CD8-positive, alpha-beta memory T cell (primary cell): Measurements from ENCODE around the gene KIF11. TPM values are rescaled to one million over a fixed set of nuclear protein-coding genes. Genes with fewer than 3 reads are reported as not detected.
A peak's percentile ranks its signal among the peaks of the same experiment; 100 is the strongest.

ENCODE experiments used
- CTCF ChIA-PET: fragments of 350-600 bp; sonication (Branson Sonifier 250); formaldehyde crosslinking; loops from one replicate; lab custom pipeline; 2021; ENCODE audit warnings: antibody characterized with exemption; lab: Charles Lee
- POLR2A ChIA-PET: fragments of 350-600 bp; sonication (Branson Sonifier 250); formaldehyde crosslinking; loops from one replicate; lab custom pipeline; 2021; ENCODE audit warnings: antibody characterized with exemption; lab: Charles Lee
- DNase-seq, 5 donors: peaks; one replicate each; pipeline versions ENCODE4 v3.0.0 to v3.0.0-alpha.2; 2020 to 2022; ENCODE audit warnings: mixed read lengths in 1 of 5
- H3K27ac ChIP-seq: one replicate; pipeline ENCODE4 v1.7.0; 2013; ENCODE audit warnings: low read depth, mild to moderate bottlenecking, low read length, moderate library complexity
- H3K27me3 ChIP-seq: 2 replicates; pipeline ENCODE4 v1.7.0; 2013; ENCODE audit warnings: low read length, mild to moderate bottlenecking; ENCODE audit not compliant: insufficient read depth, poor library complexity, severe bottlenecking
- H3K36me3 ChIP-seq: 2 replicates; pipeline ENCODE4 v1.7.0; 2013; ENCODE audit warnings: mild to moderate bottlenecking, low read length, moderate library complexity; ENCODE audit not compliant: insufficient read depth
- H3K4me1 ChIP-seq: 2 replicates; pipeline ENCODE4 v1.7.0; 2013; ENCODE audit warnings: mild to moderate bottlenecking, low read length, moderate library complexity; ENCODE audit not compliant: insufficient read depth
- H3K4me3 ChIP-seq: 2 replicates; pipeline ENCODE4 v1.7.0; 2013; ENCODE audit warnings: mild to moderate bottlenecking, low read length
- H3K9me3 ChIP-seq: 2 replicates; pipeline ENCODE4 v1.7.0; 2013; ENCODE audit warnings: mild to moderate bottlenecking, low read length
- H3K27ac Mint-ChIP-seq, 8 donors: one replicate each; pipeline ENCODE4 v1.8.0; 2020 to 2021; ENCODE audit warnings: mixed read lengths in 8 of 8, mild to moderate bottlenecking in 6 of 8, inconsistent platforms in 3 of 8, moderate library complexity in 3 of 8
- H3K27me3 Mint-ChIP-seq, 2 donors: one replicate each; pipeline ENCODE4 v1.8.0; 2020 to 2021; ENCODE audit warnings: mixed read lengths in 2 of 2, mild to moderate bottlenecking in 1 of 2, moderate library complexity in 1 of 2
- H3K36me3 Mint-ChIP-seq, 3 donors: one replicate each; pipeline ENCODE4 v1.8.0; 2020 to 2021; ENCODE audit warnings: mixed read lengths in 3 of 3, inconsistent platforms in 1 of 3, mild to moderate bottlenecking in 1 of 3
- H3K4me1 Mint-ChIP-seq, 3 donors: one replicate each; pipeline ENCODE4 v1.8.0; 2020 to 2021; ENCODE audit warnings: mixed read lengths in 3 of 3, inconsistent platforms in 1 of 3, mild to moderate bottlenecking in 1 of 3
- H3K4me3 Mint-ChIP-seq, 7 donors: one replicate each; pipeline ENCODE4 v1.8.0; 2020 to 2021; ENCODE audit warnings: mixed read lengths in 7 of 7, mild to moderate bottlenecking in 6 of 7, moderate library complexity in 4 of 7, inconsistent platforms in 2 of 7
- H3K9me3 Mint-ChIP-seq, 5 donors: one replicate each; pipeline ENCODE4 v1.8.0; 2020 to 2022; ENCODE audit warnings: mixed read lengths in 5 of 5, mild to moderate bottlenecking in 3 of 5, moderate library complexity in 2 of 5, inconsistent platforms in 1 of 5
- polyA plus RNA-seq: library from polyadenylated mRNA; unstranded; fragments of 300-500 nt; fragmentation: Illumina TruSeq; gene quantifications from one replicate; pipeline ENCODE4 v1.2.3, GENCODE V29; 2021
- total RNA-seq, 2 experiments: library from RNA; stranded (reverse); gene quantifications; one replicate each; pipeline ENCODE4 v1.2.3, GENCODE V29; 2021

The KIF11 gene
- total and polyA plus RNA-seq, 3 experiments from 2014 or later, result 1.0 to 37.1 (median 36.2) TPM

DNA sequence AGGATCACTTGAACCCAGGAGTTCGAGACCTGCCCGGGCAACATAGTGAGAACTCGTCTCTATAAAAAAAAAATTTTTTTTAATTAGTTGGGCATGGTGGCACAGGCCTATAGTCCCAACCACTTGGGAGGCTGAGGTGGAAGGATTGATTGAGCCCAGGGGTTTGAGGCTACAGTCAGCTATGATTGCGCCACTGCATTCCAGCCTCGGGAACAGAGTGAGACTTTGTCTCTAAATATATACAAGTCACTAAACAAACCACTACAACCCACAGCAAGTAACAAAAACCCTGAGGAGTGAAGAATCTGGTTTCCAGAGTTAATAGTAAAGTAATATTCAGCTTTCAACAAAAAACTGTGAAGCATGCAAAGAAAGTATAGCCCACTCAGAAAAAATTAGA is 64.1 kb downstream of the KIF11 start:
- CTCF ChIA-PET, result no interaction called here
- Histone ChIP-seq H3K27me3 (no peaks in the 10 kb centered on the region), H3K36me3 (no peaks in the 10 kb centered on the region), H3K9me3 (no peaks in the 10 kb centered on the region), H3K4me1 (no peaks in the 10 kb centered on the region), H3K27ac (no peak overlapping the region), H3K4me3 (no peak overlapping the region)
- POLR2A ChIA-PET, result no interaction called here
- no peak overlapping the region for H3K4me3 Mint-ChIP-seq
- H3K27ac Mint-ChIP-seq, result no peak overlapping the region
- peaks cover 0 to 3% (median 0%) of the 10 kb centered on the region in 3 donors for H3K36me3 Mint-ChIP-seq
- DNase-seq, result no peak
- peaks cover 0 to 8% (median 1%) of the 10 kb centered on the region in 5 donors for H3K9me3 Mint-ChIP-seq
- H3K4me1 Mint-ChIP-seq, result no peaks in the 10 kb centered on the region
- H3K27me3 Mint-ChIP-seq, result peaks cover 0 to 5% of the 10 kb centered on the region in 2 donors

DNA sequence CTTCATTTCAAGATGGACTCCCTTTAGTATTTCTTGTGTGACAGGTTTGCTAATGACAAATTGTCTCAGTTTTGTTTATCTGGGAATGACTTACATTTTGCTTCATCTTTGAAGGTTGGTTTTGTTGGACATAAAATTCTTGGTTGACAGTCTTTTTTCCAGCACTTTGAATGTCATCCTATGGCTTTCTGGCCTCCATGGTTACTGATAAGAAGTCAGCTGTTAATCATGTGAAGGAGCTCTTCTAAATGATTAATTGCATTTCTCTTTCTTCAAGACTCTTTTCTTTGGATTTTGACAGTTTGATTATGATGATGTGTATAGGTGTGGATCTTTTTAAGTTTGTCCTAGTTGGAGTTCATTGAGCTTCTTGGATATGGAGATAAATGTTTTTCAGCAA is 69.9 kb downstream of the KIF11 start:
- CTCF ChIA-PET, result no interaction called here
- no peaks in the 10 kb centered on the region for H3K4me1 ChIP-seq
- Mint-ChIP-seq H3K27me3 (peaks cover 2 to 5% of the 10 kb centered on the region in 2 donors), H3K4me3 (no peak overlapping the region), H3K27ac (no peak overlapping the region), H3K36me3 (peaks cover 0 to 13% (median 3%) of the 10 kb centered on the region in 3 donors), H3K4me1 (no peaks in the 10 kb centered on the region), H3K9me3 (peaks cover 15 to 31% (median 21%) of the 10 kb centered on the region in 5 donors)
- H3K9me3 ChIP-seq, result no peaks in the 10 kb centered on the region
- no peak overlapping the region for H3K4me3 ChIP-seq
- no peaks in the 10 kb centered on the region for H3K36me3 ChIP-seq
- DNase-seq, result no peak
- POLR2A ChIA-PET, result no interaction called here
- no peaks in the 10 kb centered on the region for H3K27me3 ChIP-seq
- H3K27ac ChIP-seq, result no peak overlapping the region

DNA sequence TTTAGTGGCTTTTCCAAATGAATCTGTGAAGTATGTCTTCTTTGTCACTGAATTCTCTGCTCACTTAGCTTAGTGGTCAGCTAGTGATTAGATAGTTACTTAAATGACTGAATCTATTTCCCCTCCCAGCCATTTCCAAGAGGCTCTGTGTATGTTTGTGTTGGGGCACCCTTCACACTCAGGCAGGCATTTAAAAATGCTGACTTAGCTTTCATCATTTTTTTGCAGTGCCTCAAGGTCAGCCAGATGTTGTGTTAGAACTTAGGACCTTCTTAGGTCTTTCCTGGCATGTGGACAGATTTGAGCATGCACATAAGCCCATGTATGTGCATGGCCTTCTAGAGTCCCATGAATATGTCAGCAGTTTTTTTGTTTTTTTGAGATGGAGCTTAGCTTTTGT is 71.4 kb downstream of the KIF11 start:
- H3K9me3 ChIP-seq, result no peaks in the 10 kb centered on the region
- no peaks in the 10 kb centered on the region for H3K4me1 ChIP-seq
- peaks cover 15 to 31% (median 21%) of the 10 kb centered on the region in 5 donors for H3K9me3 Mint-ChIP-seq
- no peak overlapping the region for H3K27ac ChIP-seq
- no peak for DNase-seq
- peaks cover 0 to 2% of the 10 kb centered on the region in 2 donors for H3K27me3 Mint-ChIP-seq
- no peaks in the 10 kb centered on the region for H3K4me1 Mint-ChIP-seq
- ChIA-PET POLR2A (no interaction called here), CTCF (no interaction called here)
- no peak overlapping the region for H3K4me3 ChIP-seq
- peaks cover 0 to 13% (median 3%) of the 10 kb centered on the region in 3 donors for H3K36me3 Mint-ChIP-seq
- H3K27me3 ChIP-seq, result no peaks in the 10 kb centered on the region
- no peaks in the 10 kb centered on the region for H3K36me3 ChIP-seq
- H3K27ac Mint-ChIP-seq, result no peak overlapping the region
- H3K4me3 Mint-ChIP-seq, result no peak overlapping the region

DNA sequence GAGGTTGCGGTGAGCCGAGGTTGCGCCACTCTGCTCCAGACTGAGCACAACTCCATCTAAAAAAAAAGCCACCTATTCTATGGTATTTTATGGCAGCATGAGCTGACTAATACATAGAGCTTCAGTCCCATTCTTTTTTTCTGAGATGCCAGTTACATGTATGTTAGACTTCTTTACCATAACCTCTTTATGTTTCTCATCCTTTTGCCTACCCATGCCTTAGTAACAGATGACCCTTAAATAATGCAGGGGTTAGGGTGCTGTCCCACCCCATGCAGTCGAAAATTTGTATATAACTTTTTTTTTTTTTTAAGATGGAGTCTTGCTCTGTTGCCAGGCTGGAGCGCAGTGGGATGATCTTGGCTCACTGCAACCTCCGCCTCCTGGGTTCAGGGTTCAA is 74.1 kb downstream of the KIF11 start:
- CTCF ChIA-PET, result no interaction called here
- Histone ChIP-seq H3K4me1 (no peaks in the 10 kb centered on the region), H3K4me3 (no peak overlapping the region), H3K27me3 (no peaks in the 10 kb centered on the region), H3K27ac (no peak overlapping the region), H3K36me3 (no peaks in the 10 kb centered on the region), H3K9me3 (no peaks in the 10 kb centered on the region)
- no peak overlapping the region for H3K4me3 Mint-ChIP-seq
- no peak overlapping the region for H3K27ac Mint-ChIP-seq
- H3K4me1 Mint-ChIP-seq, result no peaks in the 10 kb centered on the region
- H3K36me3 Mint-ChIP-seq, result peaks cover 0 to 17% (median 3%) of the 10 kb centered on the region in 3 donors
- POLR2A ChIA-PET, result no interaction called here
- DNase-seq, result no peak
- peaks cover 3 to 4% of the 10 kb centered on the region in 2 donors for H3K27me3 Mint-ChIP-seq
- H3K9me3 Mint-ChIP-seq, result peaks cover 15 to 23% (median 20%) of the 10 kb centered on the region in 5 donors

DNA sequence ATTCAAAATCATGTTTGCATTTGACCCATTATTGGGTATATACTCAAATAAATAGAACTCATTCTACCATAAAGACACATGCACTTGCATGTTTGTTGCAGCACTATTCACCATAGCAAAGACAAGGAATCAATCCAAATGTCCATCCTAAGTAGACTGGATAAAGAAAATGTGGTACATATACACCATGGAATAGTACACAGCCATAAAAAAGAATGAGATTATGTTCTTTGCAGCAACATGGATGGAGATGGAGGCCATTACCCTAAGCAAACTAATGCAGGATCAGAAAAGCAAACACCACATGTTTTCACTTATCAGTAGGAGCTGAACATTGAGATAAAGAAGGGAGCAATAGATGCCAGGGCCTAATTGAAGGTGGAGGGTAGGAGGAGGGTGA is 84.8 kb downstream of the KIF11 start:
- peaks cover 0 to 3% (median 0%) of the 10 kb centered on the region in 5 donors for H3K9me3 Mint-ChIP-seq
- H3K27ac ChIP-seq, result no peak overlapping the region
- POLR2A ChIA-PET, result no interaction called here
- no peaks in the 10 kb centered on the region for H3K9me3 ChIP-seq
- H3K36me3 ChIP-seq, result no peaks in the 10 kb centered on the region
- no peaks in the 10 kb centered on the region for H3K4me1 ChIP-seq
- no peak overlapping the region for H3K4me3 Mint-ChIP-seq
- no peak overlapping the region for H3K4me3 ChIP-seq
- DNase-seq, result no peak
- peaks cover 0 to 7% (median 0%) of the 10 kb centered on the region in 3 donors for H3K36me3 Mint-ChIP-seq
- H3K4me1 Mint-ChIP-seq, result peaks cover 0 to 1% (median 0%) of the 10 kb centered on the region in 3 donors
- no peak overlapping the region for H3K27ac Mint-ChIP-seq
- H3K27me3 ChIP-seq, result no peaks in the 10 kb centered on the region
- CTCF ChIA-PET, result no interaction called here
- peaks cover 10 to 32% of the 10 kb centered on the region in 2 donors for H3K27me3 Mint-ChIP-seq

DNA sequence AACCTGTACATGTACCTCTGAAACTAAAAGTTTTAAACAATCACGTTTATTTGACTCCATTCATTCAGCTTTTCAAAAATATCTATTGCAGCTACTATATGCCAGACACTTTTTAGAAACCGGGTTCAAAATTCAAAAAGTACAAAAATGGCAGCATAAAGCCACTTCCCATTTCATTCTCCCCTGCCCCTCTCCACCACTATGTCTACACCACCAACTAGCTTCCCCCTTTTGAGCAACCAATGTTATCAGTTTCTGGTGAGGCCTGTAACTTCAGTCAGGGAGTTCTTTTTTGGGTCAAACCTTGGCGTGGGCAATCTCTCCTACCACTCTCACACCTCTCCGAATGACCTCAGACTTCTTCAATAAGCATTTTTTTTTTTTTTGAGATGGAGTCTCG is 85.3 kb downstream of the KIF11 start:
- H3K4me1 ChIP-seq, result no peaks in the 10 kb centered on the region
- no peak for DNase-seq
- Mint-ChIP-seq H3K4me1 (peaks cover 0 to 1% (median 0%) of the 10 kb centered on the region in 3 donors), H3K27me3 (peaks cover 10 to 34% of the 10 kb centered on the region in 2 donors), H3K27ac (no peak overlapping the region), H3K4me3 (no peak overlapping the region), H3K36me3 (peaks cover 0 to 7% (median 0%) of the 10 kb centered on the region in 3 donors), H3K9me3 (peaks cover 0 to 3% (median 0%) of the 10 kb centered on the region in 5 donors)
- no peaks in the 10 kb centered on the region for H3K36me3 ChIP-seq
- POLR2A ChIA-PET, result no interaction called here
- CTCF ChIA-PET, result no interaction called here
- H3K4me3 ChIP-seq, result no peak overlapping the region
- no peaks in the 10 kb centered on the region for H3K27me3 ChIP-seq
- no peaks in the 10 kb centered on the region for H3K9me3 ChIP-seq
- H3K27ac ChIP-seq, result no peak overlapping the region

DNA sequence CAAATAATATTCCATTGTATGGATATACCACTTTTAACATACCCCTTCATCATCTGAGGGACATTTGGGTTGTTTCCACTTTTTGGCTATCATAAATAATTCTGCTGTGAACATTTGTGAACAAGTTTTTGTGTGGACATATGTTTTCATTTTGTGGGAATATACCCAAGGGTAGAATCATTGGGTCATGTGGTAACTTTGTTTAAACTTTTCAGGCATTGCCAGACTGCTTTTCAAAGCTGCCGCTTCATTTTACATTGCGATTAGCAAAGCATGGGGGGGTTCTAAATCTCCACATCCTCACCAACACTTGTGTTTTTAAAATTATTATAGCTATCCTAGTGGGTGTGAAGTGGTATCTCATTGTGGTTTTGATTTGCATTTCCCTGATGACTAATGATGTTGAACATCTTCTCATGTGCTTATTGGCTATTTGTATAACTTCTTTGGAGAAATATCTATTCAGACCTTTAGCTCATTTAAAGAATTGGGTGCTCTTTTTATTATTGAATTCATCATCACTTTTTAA is 88.4 kb downstream of the KIF11 start:
- Mint-ChIP-seq H3K4me3 (no peak overlapping the region), H3K36me3 (peaks cover 0 to 7% (median 0%) of the 10 kb centered on the region in 3 donors), H3K4me1 (peaks cover 0 to 1% (median 0%) of the 10 kb centered on the region in 3 donors), H3K27me3 (peaks cover 13 to 58% of the 10 kb centered on the region in 2 donors), H3K27ac (no peak overlapping the region), H3K9me3 (peaks cover 2 to 14% (median 3%) of the 10 kb centered on the region in 5 donors)
- H3K36me3 ChIP-seq, result no peaks in the 10 kb centered on the region
- no peaks in the 10 kb centered on the region for H3K9me3 ChIP-seq
- CTCF ChIA-PET, result no interaction called here
- POLR2A ChIA-PET, result no interaction called here
- H3K4me3 ChIP-seq, result no peak overlapping the region
- H3K27ac ChIP-seq, result no peak overlapping the region
- DNase-seq, result no peak
- no peaks in the 10 kb centered on the region for H3K27me3 ChIP-seq
- H3K4me1 ChIP-seq, result no peaks in the 10 kb centered on the region

DNA sequence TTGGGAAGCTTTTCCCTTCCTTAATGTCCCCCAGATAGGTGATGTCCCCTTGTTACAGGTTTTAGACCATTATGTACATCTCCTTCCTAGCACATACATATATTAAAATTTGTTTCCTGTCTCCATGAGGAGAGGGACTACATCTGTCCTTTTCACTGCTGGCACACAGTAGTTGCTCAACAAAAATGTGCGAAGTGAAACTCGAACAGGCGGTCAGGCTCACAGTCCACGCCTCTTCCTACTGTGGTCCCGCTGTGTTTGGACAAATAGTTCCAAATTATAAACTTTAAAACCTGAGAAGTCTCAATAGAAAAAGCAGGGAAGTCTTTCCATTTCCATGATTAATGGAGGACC is 95.6 kb downstream of the KIF11 start:
- peaks cover 34 to 73% of the 10 kb centered on the region in 2 donors for H3K27me3 Mint-ChIP-seq
- peak overlapping the region; percentile 7 for H3K4me3 ChIP-seq
- peaks cover 31% of the 10 kb centered on the region for H3K27me3 ChIP-seq
- H3K9me3 Mint-ChIP-seq, result peaks cover 3 to 14% (median 11%) of the 10 kb centered on the region in 5 donors
- H3K4me1 Mint-ChIP-seq, result peaks cover 22 to 30% (median 24%) of the 10 kb centered on the region in 3 donors
- no peaks in the 10 kb centered on the region for H3K9me3 ChIP-seq
- H3K4me1 ChIP-seq, result peaks cover 21% of the 10 kb centered on the region
- no peaks in the 10 kb centered on the region for H3K36me3 Mint-ChIP-seq
- CTCF ChIA-PET, result no interaction called here
- no peak overlapping the region for H3K27ac ChIP-seq
- peak overlapping the region in 2 of 8 donors; percentile 51 to 55 for H3K27ac Mint-ChIP-seq
- POLR2A ChIA-PET, result interaction anchor here (0.6 kb wide), 2 partner anchors 213 kb away, joined by 3 to 4 read pairs; no protein-coding TSS in a partner anchor
- peak overlapping the region; percentile 76 to 85 (median 82) for H3K4me3 Mint-ChIP-seq
- no peak for DNase-seq
- no peaks in the 10 kb centered on the region for H3K36me3 ChIP-seq
